Fibroblast of the aortic adventitia (primary cell): ENCODE results near the gene PPARA. TPM values are rescaled to one million over a fixed set of nuclear protein-coding genes. Genes with fewer than 3 reads are reported as not detected.
"Not testable (repeated sequence)": the region's sequence is repeated elsewhere in the genome, so short reads cannot be mapped to it uniquely, and the experiment has no call there.

ENCODE experiments used
- DNase-seq: peaks from one replicate; pipeline ENCODE4 v3.0.0-alpha.2; 2010; ENCODE audit warnings: low read depth
- H3K4me3 ChIP-seq: 2 replicates; pipeline ENCODE4 v1.5.1; 2011; ENCODE audit warnings: low read depth, mild to moderate bottlenecking, control low read depth, low read length, moderate library complexity
- CTCF ChIP-seq: IDR thresholded peaks from 2 replicates; pipeline ENCODE4 v1.5.1; 2011; ENCODE audit warnings: mild to moderate bottlenecking, low read length, control low read depth, inconsistent platforms; ENCODE audit not compliant: insufficient read depth
- total RNA-seq: library from RNA; depleted of rRNA; stranded (reverse); fragments of >200 nt; gene quantifications from 2 replicates; pipeline ENCODE4 v1.2.3, GENCODE V29; 2012; ENCODE audit warnings: low replicate concordance

The PPARA gene
- total RNA-seq, 1 donor: 13.4 TPM

DNA sequence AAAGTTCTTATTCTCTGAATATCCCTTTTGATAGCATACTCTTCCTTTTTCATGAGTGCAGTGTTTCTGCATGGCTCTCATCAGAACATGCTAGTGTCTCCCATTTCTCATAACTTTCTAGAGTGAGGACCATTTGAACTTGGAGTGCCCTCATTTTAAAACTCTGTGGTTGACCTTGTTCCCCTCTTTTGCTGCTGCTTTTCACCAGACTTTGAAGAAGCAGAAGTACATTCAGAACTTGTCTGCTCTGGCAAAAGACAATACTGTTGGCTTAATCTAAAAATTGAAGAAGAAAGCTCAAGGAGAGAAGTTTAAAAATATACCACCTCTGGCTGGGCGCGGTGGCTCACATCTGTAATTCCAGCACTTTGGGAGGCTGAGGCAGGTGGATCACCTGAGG is 35.0 kb downstream of the PPARA start:
- DNase-seq: no peak
- no peak overlapping the region for H3K4me3 ChIP-seq
- no peak for TF ChIP-seq CTCF

GRCh38 chr22:46187862-46188261 is 37.5 kb downstream of the PPARA start:
- TF ChIP-seq CTCF: no peak
- no peak for DNase-seq
- H3K4me3 ChIP-seq: no peak overlapping the region

DNA sequence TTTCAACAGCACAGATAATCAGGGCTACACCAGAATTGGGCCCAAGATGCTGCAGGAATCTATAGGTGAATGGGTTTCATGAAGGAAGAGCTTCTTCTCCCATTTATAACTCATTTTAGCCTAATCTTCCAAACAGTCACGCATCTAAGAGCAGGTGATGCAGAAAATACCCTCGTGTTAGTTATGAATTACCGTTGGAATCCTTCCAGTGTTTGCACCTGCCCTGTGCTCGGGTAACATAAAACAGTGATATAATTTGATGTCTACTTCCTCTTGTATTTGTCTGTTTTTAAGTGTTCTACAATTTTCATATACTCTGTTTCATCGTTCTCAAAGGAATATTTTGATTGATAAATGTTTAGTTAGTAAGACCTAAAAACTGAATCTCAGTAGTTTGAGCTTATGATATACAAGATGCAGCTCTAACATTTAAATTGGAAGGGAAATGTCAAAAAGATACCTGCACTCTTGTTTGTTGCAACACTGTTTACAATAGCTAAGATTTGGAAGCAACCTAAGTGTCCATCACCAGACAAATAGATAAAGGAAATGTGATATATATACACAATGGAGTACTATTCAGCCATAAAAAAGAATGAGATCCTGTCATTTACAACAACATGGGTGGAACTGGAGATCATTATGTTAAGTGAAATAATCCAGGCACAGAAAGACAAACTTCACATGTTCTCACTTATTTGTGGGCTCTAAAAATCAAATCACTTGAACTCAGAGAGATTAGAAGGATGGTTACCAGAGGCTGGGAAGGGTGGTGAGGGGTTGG is 42.1 kb downstream of the PPARA start:
- no peak overlapping the region for H3K4me3 ChIP-seq
- no peak for DNase-seq
- no peak for TF ChIP-seq CTCF

GRCh38 chr22:46193898-46194310 is 43.6 kb downstream of the PPARA start:
- peak; percentile 14 for DNase-seq
- no peak for TF ChIP-seq CTCF
- no peak overlapping the region for H3K4me3 ChIP-seq

DNA sequence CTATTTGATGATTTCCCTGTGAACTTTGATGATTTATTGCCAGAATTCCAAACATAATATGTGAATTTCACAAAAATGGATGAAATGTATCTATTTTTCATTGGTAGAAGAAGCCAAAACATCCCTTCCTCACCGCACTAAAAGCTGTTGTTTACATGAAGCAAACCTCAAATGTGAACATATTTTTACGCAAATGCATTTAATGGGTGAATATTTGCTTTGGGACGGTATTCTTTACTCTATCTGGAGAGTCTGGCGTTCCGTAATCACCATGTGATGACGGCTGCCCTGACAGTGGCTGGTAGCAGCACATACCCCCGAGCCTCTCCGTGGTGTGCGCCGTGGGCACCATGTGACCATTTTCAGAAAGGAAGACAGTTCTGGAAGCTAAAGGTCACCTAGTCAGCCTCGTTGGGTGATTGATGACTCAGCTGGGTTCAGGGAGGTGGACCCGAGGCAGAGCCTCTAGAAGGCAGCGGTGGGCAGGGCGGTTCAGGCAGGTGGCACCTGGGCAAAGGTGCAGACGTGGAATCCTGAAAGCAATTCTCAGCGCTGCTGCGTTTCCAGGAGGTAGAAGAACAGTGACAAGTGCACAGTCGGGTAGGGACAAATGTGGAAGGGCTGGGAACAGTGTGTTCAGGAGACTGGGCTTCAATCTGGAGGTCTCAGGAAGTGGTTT is 45.3 kb downstream of the PPARA start:
- no peak for DNase-seq
- no peak for TF ChIP-seq CTCF
- H3K4me3 ChIP-seq: no peak overlapping the region

DNA sequence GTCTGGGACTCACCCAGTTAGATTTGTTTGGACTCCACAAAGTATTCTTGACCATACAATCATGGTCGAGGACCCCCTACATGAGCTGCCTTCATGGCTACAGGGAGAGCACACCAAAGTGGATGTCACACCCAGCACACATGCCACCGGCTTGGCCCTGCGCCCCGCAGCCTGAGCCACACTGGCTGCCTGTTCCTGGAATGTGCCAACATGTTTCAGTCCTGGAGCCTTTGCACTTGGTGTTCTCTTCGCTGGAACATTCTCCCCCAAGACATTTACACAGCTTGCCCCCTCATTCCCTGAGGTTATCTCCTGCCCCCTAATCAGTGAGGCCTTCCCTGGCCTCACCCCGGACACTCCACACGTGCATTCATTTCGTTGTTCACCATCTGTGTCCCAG is 46.0 kb downstream of the PPARA start:
- no peak overlapping the region for H3K4me3 ChIP-seq
- DNase-seq: no peak
- no peak for TF ChIP-seq CTCF

- TF ChIP-seq CTCF: no peak
- H3K4me3 ChIP-seq: no peak overlapping the region
- no peak for DNase-seq
Measured at GRCh38 chr22:46198274-46198673, 47.9 kb downstream of the PPARA start.

DNA sequence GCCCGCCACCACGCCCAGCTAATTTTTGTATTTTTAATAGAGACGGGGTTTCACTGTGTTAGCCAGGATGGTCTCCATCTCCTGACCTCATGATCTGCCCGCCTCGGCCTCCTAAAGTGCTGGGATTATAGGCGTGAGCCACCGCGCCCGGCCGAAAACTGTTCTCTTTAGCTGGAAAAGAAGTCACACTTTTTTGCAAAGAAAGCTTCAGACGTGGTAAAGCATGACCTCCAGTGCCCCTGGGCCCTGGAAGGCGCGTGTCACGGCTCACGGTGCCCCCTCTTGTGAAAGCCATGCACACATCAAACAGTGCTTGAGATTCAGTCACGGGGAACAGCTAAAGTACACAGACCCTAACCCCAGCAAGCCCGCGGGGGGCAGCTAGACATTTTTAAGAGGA is 48.5 kb downstream of the PPARA start:
- not testable (repeated sequence) for H3K4me3 ChIP-seq, DNase-seq
